ENCODE data around the gene ETS1.

ETS1 gene

DNA sequence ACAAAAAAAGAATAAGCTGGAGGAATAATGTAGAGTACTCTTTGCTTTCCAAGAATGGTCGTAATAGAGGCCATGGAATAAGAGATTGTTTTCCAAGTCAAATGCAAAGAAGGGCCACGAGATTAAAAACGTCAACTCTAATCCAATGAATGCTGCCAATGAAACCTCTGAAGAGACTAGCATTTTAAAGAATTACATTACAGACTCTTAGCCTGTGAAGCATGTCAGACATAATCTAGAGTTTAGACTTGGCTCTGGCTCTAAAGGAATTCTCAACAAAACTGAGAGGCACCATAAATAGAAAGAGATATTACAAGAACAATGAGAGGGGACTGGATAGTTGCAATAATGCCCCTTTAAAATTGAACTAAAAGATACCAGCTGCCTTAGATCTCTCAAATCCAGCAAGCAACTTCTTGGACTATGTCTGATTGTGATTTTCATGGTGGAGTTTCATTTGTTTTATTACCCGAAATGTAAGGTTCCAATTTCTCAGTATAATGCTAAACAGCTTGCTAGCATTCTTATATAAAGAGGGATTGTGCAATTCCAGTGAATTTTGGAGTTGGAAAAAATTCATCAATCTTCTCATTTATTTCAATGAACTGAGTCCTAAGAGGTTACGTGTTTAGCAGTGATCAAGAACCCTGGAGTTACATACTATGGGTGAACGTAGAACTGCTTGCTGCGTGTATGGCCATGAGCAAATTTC is 5.6 kb downstream of the ETS1 start:
- H3K27me3 ChIP-seq (ENCODE audit: insufficient read depth, low read length, poor library complexity), result no peaks in the 10 kb centered on the region
- ATAC-seq (ENCODE audit: insufficient read depth, low read depth) (no peak), DNase-seq (no peak)
- TF ChIP-seq, protein P1, sequence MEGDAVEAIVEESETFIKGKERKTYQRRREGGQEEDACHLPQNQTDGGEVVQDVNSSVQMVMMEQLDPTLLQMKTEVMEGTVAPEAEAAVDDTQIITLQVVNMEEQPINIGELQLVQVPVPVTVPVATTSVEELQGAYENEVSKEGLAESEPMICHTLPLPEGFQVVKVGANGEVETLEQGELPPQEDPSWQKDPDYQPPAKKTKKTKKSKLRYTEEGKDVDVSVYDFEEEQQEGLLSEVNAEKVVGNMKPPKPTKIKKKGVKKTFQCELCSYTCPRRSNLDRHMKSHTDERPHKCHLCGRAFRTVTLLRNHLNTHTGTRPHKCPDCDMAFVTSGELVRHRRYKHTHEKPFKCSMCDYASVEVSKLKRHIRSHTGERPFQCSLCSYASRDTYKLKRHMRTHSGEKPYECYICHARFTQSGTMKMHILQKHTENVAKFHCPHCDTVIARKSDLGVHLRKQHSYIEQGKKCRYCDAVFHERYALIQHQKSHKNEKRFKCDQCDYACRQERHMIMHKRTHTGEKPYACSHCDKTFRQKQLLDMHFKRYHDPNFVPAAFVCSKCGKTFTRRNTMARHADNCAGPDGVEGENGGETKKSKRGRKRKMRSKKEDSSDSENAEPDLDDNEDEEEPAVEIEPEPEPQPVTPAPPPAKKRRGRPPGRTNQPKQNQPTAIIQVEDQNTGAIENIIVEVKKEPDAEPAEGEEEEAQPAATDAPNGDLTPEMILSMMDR (IDR thresholded peaks at IDR 0.05; ENCODE audit: borderline replicate concordance, extremely low read depth, low read length, poor library complexity, severe bottlenecking), result no peak
- TF ChIP-seq EZH2 (IDR thresholded peaks at IDR 0.05; ENCODE audit: borderline replicate concordance, low read depth, low read length, severe bottlenecking), result no peak
- H3K4me3 ChIP-seq (ENCODE audit: low read depth in 1 of 2, low read length in 2 of 2), result no peak overlapping the region
- H3K27ac ChIP-seq (ENCODE audit: low read length), result no peak overlapping the region
- H3K79me2 ChIP-seq (ENCODE audit: insufficient read depth, low read length), result no peaks in the 10 kb centered on the region
- H2AFZ ChIP-seq (ENCODE audit: low read depth, low read length), result no peak overlapping the region
- no peaks in the 10 kb centered on the region for H3K4me1 ChIP-seq (ENCODE audit: insufficient read depth, low read length)
- no peak overlapping the region for H3K4me2 ChIP-seq (ENCODE audit: insufficient read depth, low read length)
- H3K36me3 ChIP-seq (ENCODE audit: insufficient read depth, low read length), result no peaks in the 10 kb centered on the region
- H3K9me3 ChIP-seq (ENCODE audit: insufficient read depth, low read length, severe bottlenecking), result no peaks in the 10 kb centered on the region
- no peaks in the 10 kb centered on the region for H4K20me1 ChIP-seq (ENCODE audit: insufficient read depth, low read length)
- no peak overlapping the region for H3K9ac ChIP-seq (ENCODE audit: low read depth, low read length)

DNA sequence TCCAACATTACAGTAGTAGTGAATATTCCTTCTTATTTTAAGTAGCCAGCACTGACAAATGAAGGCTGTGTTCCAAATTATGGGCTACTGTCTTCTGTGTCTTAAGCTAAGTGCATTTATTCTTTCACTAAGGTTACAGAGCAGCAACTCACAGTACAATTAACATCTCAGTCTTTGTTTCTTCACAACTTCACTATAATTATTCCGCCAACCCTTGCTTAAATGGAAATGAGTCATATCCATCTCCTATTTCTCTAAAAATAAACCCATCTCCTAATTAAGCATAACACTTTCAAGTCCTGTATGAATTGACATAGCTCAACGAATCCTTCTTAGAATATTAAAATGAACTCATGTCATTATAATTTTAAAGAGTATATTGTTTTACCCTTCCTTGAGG is 6.7 kb downstream of the ETS1 start:
- Histone ChIP-seq H3K79me2 (ENCODE audit: insufficient read depth, low read length) (no peaks in the 10 kb centered on the region), H3K4me1 (ENCODE audit: insufficient read depth, low read length) (0 out of 2 replicates have a peak, but pooled peaks cover 2% of the 10 kb centered on the region), H3K36me3 (ENCODE audit: insufficient read depth, low read length) (no peaks in the 10 kb centered on the region), H3K4me2 (ENCODE audit: insufficient read depth, low read length) (no peak overlapping the region), H4K20me1 (ENCODE audit: insufficient read depth, low read length) (no peaks in the 10 kb centered on the region), H3K27ac (ENCODE audit: low read length) (no peak overlapping the region), H3K4me3 (ENCODE audit: low read depth in 1 of 2, low read length in 2 of 2) (no peak overlapping the region), H3K9ac (ENCODE audit: low read depth, low read length) (no peak overlapping the region), H2AFZ (ENCODE audit: low read depth, low read length) (no peak overlapping the region), H3K27me3 (ENCODE audit: insufficient read depth, low read length, poor library complexity) (no peaks in the 10 kb centered on the region), H3K9me3 (ENCODE audit: insufficient read depth, low read length, severe bottlenecking) (no peaks in the 10 kb centered on the region)
- DNase-seq, result no peak
- TF ChIP-seq, protein P1 (IDR thresholded peaks at IDR 0.05; ENCODE audit: borderline replicate concordance, extremely low read depth, low read length, poor library complexity, severe bottlenecking), result no peak
- TF ChIP-seq EZH2 (IDR thresholded peaks at IDR 0.05; ENCODE audit: borderline replicate concordance, low read depth, low read length, severe bottlenecking), result no peak
- no peak for ATAC-seq (ENCODE audit: insufficient read depth, low read depth)

DNA sequence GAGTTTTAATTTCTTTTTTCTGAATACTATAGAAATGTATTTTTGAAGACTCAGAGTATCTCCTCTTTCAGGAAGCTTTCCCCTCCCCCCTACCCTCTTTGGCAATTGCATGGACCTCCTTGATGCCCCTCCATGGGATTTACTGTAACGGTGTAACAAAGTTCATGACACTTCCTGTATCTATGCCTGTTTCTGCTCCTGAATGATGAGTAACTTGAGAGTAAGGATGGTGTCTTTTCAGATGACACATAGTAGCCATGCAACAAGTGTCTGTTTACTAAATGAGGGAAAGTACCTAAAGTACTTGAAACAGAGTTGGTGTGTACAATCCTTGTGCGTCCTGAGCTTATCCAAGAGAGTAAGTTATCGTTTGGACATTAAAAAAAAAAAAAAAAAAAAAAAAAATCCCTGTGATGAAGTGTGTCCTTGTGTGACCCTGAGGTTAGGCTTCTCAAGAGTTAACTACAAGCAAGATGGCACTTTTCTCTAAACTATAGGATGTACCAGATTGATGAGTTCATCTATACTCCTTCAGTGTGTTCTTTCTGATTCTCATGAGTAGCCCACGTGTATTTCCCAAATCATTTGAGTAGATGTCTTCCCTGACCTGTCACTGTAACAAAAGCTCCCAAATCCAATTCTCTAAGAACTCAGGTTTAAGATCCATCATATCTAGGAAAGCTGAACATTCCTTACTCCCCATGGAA is 7.4 kb downstream of the ETS1 start:
- DNase-seq (no peak), ATAC-seq (ENCODE audit: insufficient read depth, low read depth) (no peak)
- Histone ChIP-seq H4K20me1 (ENCODE audit: insufficient read depth, low read length) (no peaks in the 10 kb centered on the region), H3K36me3 (ENCODE audit: insufficient read depth, low read length) (no peaks in the 10 kb centered on the region), H3K4me3 (ENCODE audit: low read depth in 1 of 2, low read length in 2 of 2) (no peak overlapping the region), H3K9ac (ENCODE audit: low read depth, low read length) (no peak overlapping the region), H3K4me1 (ENCODE audit: insufficient read depth, low read length) (peaks cover 6% of the 10 kb centered on the region; the same call in 1 of the 2 replicates), H3K27me3 (ENCODE audit: insufficient read depth, low read length, poor library complexity) (no peaks in the 10 kb centered on the region), H3K79me2 (ENCODE audit: insufficient read depth, low read length) (no peaks in the 10 kb centered on the region), H3K9me3 (ENCODE audit: insufficient read depth, low read length, severe bottlenecking) (no peaks in the 10 kb centered on the region), H3K4me2 (ENCODE audit: insufficient read depth, low read length) (no peak overlapping the region), H3K27ac (ENCODE audit: low read length) (no peak overlapping the region), H2AFZ (ENCODE audit: low read depth, low read length) (no peak overlapping the region)
- TF ChIP-seq EZH2 (IDR thresholded peaks at IDR 0.05; ENCODE audit: borderline replicate concordance, low read depth, low read length, severe bottlenecking), result no peak
- TF ChIP-seq, protein P1 (IDR thresholded peaks at IDR 0.05; ENCODE audit: borderline replicate concordance, extremely low read depth, low read length, poor library complexity, severe bottlenecking), result no peak

Measured in DND-41 (cell line).